HL-60 (cell line): Measurements from ENCODE around the gene DNAL4.

ENCODE experiments used
- DNase-seq, 2 experiments: peaks; one replicate each; pipeline ENCODE4 v3.0.0-alpha.2; 2010 to 2020; ENCODE audit warnings: low read depth in 1 of 2, low spot score in 1 of 2
- H3K27ac ChIP-seq: fragments of 250-450 bp; sonication (Bioruptor Pico); replicated peaks from 2 replicates; pipeline ENCODE4 v1.5.1; 2020; ENCODE audit warnings: mild to moderate bottlenecking, moderate library complexity
- H3K27me3 ChIP-seq: fragments of 250-450 bp; sonication (Bioruptor Pico); 2 replicates; pipeline ENCODE4 v1.5.1; 2021; ENCODE audit warnings: mild to moderate bottlenecking, moderate library complexity; ENCODE audit not compliant: insufficient read depth, poor library complexity, severe bottlenecking
- H3K4me3 ChIP-seq: replicated peaks from 2 replicates; pipeline ENCODE4 v1.5.1; 2011; ENCODE audit warnings: mild to moderate bottlenecking, control low read depth, low read length; ENCODE audit not compliant: insufficient read depth
- GABPA ChIP-seq: IDR thresholded peaks from 2 replicates; pipeline ENCODE4 v1.6.1; 2012; ENCODE audit warnings: low read depth
- POLR2AphosphoS5 ChIP-seq: IDR thresholded peaks from 2 replicates; pipeline ENCODE4 v1.6.1; 2012; ENCODE audit warnings: low read depth
- SPI1 ChIP-seq: IDR thresholded peaks from 2 replicates; pipeline ENCODE4 v1.6.1; 2012; ENCODE audit warnings: low read depth, mild to moderate bottlenecking, borderline replicate concordance
- TF ChIP-seq, protein P1 (sequence below): IDR thresholded peaks from one replicate; pipeline ENCODE4 v1.5.1; 2011; ENCODE audit warnings: low read length, control low read depth, inconsistent platforms; ENCODE audit not compliant: insufficient read depth
- TF ChIP-seq, protein P2 (sequence below): IDR thresholded peaks from 2 replicates; pipeline ENCODE4 v1.6.1; 2012; ENCODE audit warnings: low read depth; ENCODE audit not compliant: insufficient replicate concordance

The DNAL4 gene

DNA sequence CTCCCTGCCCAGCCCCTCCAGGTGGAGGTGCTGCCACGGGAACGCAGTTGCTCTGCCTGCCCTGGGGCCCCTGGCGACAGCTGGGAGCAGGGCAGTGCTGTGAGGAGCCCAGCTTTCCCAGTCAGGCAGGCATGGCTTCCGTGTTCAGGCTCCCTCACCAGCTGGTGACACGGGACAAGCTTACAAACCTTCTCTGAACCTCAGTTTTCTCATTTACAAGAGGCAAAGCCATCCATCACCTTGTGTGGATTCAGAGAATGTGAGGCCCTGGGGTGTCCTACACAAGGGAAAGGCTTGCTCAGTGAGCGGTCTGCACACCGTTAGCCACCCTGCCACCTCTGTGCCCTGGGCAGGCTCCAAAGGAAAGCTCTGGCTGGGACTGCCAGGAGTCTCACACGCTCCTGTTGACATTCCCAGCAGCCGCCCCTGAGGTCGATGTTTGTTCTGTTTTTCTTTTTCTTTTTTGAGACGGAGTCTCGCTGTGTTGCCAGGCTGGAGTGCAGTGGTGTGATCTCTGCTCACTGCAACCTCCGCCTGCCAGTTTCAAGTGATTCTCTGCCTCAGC, 61.6 kb downstream of the DNAL4 start:
- DNase-seq, result no peak
- H3K4me3 ChIP-seq, result no peak overlapping the region
- TF ChIP-seq GABPA (no peak), SPI1 (no peak), POLR2AphosphoS5 (no peak; the same call in 1 of the 2 replicates)
- TF ChIP-seq, protein P1, sequence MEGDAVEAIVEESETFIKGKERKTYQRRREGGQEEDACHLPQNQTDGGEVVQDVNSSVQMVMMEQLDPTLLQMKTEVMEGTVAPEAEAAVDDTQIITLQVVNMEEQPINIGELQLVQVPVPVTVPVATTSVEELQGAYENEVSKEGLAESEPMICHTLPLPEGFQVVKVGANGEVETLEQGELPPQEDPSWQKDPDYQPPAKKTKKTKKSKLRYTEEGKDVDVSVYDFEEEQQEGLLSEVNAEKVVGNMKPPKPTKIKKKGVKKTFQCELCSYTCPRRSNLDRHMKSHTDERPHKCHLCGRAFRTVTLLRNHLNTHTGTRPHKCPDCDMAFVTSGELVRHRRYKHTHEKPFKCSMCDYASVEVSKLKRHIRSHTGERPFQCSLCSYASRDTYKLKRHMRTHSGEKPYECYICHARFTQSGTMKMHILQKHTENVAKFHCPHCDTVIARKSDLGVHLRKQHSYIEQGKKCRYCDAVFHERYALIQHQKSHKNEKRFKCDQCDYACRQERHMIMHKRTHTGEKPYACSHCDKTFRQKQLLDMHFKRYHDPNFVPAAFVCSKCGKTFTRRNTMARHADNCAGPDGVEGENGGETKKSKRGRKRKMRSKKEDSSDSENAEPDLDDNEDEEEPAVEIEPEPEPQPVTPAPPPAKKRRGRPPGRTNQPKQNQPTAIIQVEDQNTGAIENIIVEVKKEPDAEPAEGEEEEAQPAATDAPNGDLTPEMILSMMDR, result no peak
- TF ChIP-seq, protein P2, sequence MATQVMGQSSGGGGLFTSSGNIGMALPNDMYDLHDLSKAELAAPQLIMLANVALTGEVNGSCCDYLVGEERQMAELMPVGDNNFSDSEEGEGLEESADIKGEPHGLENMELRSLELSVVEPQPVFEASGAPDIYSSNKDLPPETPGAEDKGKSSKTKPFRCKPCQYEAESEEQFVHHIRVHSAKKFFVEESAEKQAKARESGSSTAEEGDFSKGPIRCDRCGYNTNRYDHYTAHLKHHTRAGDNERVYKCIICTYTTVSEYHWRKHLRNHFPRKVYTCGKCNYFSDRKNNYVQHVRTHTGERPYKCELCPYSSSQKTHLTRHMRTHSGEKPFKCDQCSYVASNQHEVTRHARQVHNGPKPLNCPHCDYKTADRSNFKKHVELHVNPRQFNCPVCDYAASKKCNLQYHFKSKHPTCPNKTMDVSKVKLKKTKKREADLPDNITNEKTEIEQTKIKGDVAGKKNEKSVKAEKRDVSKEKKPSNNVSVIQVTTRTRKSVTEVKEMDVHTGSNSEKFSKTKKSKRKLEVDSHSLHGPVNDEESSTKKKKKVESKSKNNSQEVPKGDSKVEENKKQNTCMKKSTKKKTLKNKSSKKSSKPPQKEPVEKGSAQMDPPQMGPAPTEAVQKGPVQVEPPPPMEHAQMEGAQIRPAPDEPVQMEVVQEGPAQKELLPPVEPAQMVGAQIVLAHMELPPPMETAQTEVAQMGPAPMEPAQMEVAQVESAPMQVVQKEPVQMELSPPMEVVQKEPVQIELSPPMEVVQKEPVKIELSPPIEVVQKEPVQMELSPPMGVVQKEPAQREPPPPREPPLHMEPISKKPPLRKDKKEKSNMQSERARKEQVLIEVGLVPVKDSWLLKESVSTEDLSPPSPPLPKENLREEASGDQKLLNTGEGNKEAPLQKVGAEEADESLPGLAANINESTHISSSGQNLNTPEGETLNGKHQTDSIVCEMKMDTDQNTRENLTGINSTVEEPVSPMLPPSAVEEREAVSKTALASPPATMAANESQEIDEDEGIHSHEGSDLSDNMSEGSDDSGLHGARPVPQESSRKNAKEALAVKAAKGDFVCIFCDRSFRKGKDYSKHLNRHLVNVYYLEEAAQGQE, result no peak

DNA sequence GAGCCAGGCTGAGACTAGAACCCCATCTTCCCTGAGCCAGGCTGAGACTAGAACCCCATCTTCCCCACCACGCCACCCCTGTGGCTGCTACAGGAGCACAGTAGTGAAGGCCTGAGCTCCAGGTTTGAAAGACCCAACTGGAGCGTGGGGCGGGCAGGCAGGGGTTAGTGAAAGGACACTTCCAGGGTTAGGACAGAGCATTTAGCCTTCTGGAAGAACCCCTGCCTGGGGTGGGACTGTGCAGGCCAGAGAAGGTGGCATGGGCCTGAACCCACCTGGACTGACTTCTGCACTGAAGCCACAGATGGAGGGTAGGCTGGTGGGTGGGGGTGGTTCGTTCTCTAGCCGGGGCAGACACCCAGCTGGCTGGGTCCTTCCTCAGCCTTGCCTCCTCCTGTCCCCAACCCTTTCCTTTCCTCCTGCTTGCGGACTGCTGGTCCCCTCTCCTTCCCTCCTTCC, 62.2 kb downstream of the DNAL4 start:
- no peaks in the 10 kb centered on the region for H3K27me3 ChIP-seq
- H3K27ac ChIP-seq, result no peak overlapping the region
- DNase-seq, result no peak
- no peak overlapping the region for H3K4me3 ChIP-seq
- TF ChIP-seq GABPA (no peak), SPI1 (no peak), POLR2AphosphoS5 (no peak)
- TF ChIP-seq, protein P2, result no peak
- TF ChIP-seq, protein P1, result no peak

More for the DNA sequence above, 61.6 kb downstream of the DNAL4 start:
- Histone ChIP-seq H3K27me3 (no peaks in the 10 kb centered on the region), H3K27ac (no peak overlapping the region)

DNA sequence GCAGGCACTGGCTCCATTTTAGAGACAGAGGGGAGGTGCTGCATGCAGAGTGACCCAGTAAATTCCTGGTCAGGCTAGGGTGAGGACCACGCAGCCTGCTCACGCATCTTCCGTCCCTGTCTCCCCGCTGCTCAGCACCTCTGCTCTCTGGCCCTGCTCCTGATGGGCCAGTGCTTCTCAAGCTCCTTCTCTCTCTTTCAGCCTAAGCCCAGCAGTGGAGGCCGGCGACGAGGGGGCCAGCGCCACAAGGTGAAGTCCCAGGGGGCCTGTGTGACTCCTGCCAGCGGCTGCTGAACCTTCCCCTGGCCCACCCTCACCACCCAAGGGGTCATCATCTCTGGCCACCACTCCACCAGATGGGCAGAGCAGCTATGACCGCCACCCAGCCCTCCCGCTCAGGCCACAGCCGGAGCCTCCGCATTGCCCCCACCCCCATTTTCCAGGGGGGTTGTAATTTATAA, 63.5 kb downstream of the DNAL4 start:
- Histone ChIP-seq H3K27me3 (no peaks in the 10 kb centered on the region), H3K4me3 (no peak overlapping the region), H3K27ac (no peak overlapping the region)
- no peak for DNase-seq
- TF ChIP-seq, protein P1, result no peak
- TF ChIP-seq POLR2AphosphoS5, result no peak
- TF ChIP-seq, protein P2, result no peak
- TF ChIP-seq GABPA, result no peak
- TF ChIP-seq SPI1, result no peak
